Non-pigmented ciliary epithelial cell (primary cell): ENCODE measurements around the gene NR4A1.

Source experiments
- DNase-seq: peaks from one replicate; pipeline ENCODE4 v3.0.0-alpha.2; 2010; ENCODE audit warnings: low read depth

Gene NR4A1

DNA sequence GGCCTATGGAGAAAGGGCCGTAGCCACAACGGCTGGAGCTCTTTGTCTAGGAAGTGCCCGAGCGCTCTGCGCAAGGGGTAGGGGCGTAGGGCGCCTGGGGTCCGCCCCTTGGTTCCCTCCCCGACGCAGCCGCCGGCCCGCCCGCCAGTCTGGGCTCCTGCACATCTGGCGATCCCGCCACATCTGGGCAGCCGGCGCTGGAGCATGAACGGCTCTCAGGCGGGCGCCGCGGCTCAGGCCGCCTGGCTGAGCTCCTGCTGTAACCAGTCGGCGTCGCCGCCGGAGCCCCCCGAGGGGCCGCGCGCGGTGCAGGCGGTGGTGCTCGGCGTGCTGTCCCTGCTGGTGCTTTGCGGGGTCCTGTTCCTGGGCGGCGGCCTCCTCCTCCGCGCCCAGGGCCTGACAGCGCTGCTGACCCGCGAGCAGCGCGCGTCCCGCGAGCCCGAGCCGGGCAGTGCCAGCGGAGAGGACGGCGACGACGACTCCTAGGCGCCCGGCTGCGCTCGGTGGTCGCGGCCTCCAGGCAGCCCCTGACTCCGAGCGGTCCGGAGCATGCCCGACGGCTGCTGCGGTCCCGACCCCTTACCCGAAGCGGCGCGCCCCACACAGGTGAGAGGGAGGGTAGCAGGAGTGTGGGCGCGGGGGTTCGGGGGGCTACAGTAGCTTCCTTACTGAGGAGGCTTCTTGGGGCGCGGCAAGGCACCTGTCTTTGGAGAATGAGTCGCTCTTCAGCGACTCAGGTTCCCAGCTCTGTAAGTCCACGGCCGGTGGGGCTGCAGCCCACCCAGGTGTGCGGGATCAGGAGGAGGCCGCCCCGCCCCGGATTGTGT, 28.5 kb downstream of the NR4A1 start, which contains the start of gene SMIM41:
Gene SMIM41 (plus strand): TSS at position 129 of the 827 bp plus-strand sequence. CDS start 76 bp downstream, at position 205.
- DNase-seq = no peak

DNA sequence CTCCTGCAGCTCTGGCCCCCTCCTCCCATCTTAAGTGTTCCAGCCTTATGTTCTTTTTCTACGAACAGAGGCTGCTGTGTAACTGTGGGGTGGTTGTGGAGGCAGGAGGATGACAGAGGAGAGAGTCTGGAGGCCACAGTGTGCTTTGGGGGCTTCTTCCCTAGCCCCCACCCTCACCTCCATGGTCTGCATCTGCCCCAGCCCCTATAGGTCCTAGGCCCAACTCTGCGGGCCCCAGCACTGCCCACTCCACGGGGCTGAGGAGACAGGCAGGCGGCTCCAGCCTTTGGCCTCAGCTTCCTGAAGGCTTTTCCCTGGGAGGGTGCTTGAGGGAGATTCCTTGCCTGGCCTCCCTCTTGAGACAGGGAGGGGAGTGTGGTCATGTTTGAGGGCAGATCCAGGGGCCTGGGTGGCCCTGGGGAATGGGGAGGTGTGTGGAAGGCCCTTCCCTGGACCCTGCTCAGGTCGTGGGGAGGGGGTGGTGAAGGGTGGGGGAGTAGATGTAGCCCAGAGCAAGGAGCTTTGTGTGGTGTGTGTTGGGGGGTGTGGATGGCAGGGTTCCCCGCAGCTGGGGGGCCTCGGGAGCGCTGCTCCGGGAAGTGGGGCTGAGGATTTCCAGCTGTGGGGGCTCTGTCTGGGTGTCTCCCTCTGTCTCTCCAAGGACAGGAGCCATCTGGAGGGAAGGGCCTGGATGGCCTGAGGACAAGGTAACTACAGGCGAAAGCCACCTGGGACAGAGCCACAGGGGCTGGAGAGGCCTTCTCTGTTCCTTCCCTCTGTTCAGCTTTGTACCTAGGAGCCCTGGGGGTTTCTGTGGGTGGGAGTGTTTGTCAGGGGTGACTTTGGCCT, 29.4 kb downstream of the NR4A1 start:
- DNase-seq = no peak

DNA sequence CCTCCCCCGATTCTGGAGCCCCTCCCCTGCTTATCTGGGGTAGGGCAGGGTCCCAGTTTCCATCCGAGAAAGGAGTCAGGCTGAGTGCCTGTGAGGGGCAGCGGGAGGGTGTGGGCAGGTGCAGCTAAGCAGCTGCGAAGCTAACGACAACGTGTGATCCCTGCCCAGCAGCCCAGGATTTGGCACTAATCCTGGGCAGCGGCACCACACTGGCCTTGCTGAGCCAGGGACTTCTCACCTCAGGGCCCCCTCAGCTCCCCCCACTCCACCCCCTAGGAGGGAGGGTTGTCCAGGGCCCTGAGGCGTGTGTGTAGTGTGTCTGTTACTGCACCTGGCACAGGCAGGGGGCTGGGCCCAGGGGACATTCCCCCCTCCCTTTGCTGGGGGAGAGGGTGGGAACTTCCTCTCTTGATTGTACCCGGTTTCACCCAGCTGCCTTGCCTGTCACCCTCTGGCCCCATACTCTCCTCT, 30.1 kb downstream of the NR4A1 start:
- no peak for DNase-seq

DNA sequence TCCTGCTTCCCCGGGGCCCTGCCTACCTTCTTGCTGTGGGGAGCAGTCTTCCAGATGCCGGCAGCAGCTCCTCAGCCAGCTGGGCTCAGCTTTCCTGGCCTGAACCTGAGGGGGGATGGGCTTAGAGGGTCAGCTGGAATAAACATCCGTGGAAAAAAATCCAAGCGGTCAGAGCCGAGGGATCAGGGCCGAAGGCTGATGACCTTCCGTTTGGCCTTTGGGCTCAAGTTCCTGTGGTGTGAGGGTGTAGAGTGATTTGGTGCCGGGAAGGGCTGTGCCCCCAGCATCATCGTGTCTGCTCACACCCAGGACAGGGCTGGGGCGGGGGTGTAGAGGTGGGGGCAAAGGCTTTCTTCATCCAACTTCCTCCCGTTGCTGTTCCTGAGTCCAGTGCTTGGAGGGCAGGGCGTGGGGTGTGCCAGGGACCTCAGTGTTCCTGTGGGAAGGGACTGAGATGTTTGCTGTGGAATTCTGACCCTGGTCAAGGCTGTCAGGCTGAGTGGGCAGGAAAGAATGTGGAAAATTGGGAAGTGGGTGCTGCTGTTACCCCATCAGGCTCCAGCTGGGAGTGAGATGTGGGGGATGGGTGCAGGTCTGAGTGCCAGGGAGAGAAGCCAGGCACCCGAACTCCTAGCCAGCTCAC, 30.9 kb downstream of the NR4A1 start:
- no peak for DNase-seq

DNA sequence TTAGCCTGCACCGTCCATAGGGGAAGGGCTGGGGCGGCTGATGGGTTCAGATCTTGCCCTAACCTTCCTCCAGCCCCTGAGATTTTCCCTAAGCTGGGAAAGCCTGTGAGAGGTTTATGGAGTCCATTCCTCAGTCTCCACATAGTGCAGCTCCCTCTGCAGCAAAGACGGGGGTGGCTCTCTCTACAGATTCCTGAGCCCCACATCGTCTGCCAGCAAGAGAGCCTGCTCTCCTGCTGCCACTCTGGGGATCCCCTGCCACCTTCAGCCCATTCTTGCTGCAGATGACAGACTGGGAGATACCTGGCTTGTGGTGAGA, 31.4 kb downstream of the NR4A1 start:
- no peak for DNase-seq

DNA sequence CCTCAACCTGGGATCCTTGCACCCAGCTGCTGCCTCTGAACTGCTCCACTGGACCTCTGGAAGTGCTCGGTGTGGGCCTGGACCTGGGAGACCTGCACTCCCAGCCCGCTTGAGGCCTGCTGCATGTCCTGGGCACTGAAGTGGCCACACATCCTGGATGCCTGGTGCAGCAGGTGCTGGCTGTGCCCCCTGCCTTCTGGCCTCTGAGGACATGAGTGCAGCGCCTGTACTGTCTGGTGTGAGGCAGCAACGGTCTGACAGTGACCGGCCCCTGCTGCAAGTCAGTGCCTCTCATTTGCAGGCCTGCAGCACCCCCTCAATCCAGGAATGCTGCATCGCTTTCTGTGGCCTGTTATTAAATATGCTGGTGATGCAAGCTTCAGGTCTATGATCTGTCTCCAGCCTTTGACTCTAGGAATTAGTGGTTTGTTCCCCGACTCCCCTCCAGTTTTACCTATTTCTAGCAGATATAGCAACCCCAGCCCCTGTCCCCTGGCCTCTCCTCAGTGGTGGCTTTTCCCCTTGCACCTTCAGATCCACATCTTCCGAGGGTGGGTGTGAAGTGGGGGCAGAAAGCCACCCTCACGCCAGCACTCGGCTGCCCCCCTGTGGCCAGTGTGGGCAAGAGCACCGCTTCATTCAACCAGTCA, 31.9 kb downstream of the NR4A1 start:
- DNase-seq = no peak

DNA sequence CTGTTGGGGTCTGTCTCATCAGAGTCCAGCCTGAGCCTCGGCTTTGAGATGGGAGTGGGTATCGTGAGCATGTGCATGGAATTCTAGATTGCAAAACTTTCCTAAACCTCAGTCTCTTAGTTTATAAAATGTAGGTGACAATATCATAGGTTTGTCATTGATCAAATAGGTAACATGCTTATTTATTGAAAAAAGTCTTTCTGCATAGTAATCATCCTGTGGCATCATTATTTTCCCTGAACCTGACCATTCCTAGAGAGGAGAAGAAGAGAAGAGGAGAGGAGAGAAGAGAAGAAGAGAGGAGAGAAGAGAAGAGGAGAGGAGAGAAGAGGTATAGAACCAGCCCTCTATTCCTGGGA, 32.4 kb downstream of the NR4A1 start:
- DNase-seq = no peak

DNA sequence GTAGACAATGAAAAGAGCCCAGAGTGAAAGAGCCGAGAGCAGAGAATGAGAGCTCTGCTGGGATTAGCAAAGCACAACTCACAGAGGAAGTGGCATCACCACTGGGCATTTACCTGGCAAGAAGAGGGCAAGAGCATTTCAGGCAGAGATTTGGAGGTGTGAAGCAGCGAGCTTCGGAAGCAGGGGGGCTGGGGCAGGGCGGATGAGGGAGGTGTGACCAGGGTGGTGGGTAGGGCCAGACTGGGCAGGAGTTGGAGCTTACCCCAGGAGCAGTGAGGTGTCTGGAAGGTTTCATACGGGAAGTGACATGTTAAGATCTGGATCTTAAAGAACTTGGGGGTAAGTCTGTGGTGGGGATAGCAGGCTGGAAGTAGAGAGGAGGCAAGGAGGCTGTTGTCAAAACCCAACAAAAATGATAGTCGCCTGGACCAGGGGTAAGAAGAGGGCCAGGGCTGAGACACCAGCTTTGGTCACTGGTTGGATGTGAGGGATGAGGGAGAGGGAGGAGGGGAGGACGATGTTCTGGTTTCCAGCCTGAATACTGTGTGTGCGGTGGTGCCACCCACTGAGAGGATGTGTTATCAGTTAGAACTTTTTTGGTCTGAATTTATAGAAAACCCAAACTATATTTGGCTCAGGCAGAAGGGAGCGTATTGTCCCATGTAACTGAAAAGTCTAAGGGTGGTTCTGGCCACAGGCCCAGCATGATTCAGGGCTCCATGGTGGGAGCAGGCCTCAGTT, 33.4 kb downstream of the NR4A1 start:
- DNase-seq = no peak

DNA sequence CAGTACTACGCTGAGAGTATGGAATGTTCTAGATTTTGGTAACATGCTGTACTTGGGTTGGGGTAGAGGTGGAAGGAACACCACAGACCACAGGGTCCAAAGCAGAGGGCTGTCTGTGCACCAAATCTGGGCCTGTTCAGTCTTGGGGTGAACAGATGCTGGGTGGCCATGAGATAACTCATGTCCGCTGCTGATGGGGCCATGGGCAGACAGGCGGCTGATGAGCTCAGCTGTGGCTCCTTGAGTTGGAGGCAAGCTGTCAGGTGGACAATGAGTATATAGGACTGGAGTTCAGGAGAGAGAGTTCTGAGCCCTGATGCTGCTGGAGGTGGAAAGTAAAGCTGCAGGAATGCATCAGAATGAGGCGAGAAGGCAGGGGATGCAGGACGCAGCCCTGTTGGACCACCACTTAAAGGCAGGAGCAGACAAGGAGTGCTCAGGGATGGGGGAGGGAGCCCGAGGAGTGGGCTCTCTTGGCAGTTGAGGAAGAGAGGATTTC, 34.5 kb downstream of the NR4A1 start:
- DNase-seq = no peak

DNA sequence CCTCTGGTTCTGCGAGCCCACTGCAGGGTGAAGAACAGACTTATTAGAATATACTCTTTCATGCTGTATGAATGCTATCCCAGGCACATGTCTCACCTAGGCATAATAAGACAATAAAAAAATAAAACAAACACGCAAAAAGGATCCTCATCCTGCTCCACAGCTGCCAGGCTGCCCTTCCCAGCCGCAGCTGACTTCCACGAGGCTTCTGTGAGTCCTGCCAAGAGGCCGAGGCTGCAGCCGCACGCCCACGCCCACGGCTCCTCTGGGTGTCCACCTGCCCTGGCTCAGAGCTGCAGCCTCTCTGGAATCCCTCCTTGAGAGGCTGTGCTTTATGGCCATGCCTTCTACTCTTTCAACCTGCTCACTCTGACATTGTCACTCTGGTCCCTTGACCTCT, 35.1 kb downstream of the NR4A1 start:
- no peak for DNase-seq

DNA sequence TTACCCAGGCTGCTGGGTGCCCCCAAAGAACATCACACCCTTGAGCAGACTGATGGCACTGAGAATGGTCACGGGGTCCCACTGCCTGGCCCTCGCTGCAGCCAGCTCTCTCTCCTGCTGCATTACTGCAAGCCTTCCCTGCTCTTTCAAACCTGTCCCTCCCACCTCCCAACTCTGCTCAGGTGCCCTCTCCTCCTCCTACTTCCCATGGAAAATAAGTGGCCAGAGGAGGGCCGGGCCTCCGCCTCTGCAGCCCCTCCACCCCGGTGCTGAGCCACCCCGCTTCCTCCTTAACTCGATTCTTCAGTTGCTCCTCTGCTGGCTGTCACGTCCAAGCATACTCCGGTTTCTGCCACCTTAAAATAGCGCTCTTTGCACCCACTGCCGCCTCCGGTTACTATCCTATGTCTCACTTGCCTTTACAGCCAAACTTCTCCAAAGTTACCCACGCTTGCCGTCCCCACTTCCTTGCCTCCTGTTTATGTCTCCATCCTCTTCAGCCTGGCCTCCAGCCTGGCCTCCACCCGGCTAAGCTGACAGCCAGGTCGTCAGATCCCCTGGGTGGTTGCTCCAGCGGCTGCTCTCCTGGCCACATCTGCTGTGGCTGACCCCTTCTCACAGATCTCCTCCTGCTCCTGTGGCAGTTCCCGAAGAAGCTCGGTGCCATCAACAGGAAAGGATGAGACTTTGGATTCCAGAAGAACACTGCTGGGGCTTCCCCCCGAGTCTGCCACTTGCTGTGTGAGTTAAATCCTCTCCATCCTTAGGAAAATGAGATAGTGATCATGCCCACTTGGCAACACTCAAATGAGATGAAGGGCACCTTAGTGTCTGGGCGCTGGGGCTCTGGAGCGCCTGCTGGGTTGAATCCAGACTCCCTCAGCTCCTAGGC, 35.9 kb downstream of the NR4A1 start:
- DNase-seq = no peak

DNA sequence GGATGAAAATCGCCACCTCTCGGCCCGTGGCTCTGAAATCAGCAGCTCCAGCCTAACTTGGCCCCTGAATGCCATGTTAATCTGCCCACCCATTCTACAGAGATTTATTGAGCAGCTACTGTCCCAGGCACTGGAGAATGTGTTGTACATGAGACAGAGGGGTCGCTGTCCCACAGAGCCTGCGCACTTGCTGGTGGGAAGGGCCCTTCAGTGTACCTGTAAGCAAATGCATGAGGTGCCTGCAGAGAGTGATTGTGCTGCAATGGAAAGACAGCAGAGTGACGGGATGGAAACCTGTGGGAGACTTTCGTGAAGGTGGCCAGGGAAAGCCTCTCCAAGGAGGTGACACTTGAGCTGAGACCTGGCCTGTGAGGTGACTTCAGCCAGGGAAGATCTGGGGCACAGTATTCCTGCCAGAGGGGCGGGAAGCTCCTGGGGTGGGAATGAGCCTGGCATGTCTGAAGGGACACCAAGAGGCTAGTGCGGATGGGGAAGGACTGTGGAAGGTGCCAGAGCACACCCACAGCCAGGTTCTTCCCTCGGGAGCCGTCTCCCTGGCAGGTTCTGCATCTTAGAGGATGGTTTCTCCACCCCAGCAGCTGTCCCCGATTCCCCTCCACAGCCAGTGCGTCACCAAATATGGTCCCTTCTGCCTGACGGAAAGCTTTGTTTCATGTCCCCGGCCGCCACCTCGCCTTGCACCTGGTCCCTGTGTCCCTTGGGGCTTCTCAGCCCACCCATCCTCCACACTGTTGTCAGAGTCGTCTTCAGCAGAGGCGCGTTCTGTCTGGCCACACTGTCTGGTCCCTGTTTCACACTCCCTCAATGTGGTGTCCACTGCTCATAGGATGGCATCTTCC, 36.9 kb downstream of the NR4A1 start:
- DNase-seq = no peak

DNA sequence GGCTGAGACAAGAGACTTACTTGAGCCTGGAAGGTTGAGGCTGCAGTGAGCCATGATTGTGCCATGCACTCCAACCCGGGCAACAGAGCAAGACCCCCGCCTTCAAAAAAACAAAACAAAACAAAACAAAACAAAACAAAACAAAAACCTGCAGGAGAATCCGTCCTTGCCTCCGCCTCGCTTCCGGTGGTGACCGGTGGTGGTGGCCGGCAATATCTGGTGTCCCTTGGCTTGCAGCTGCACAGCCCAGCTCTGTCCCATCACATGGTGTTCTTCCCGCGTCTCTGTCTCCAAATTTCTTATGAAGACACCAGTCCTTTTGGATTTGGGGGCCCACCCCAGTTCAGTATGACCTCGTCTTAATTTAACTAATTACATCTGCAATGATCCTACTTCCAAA, 38.2 kb downstream of the NR4A1 start:
- DNase-seq = no peak

DNA sequence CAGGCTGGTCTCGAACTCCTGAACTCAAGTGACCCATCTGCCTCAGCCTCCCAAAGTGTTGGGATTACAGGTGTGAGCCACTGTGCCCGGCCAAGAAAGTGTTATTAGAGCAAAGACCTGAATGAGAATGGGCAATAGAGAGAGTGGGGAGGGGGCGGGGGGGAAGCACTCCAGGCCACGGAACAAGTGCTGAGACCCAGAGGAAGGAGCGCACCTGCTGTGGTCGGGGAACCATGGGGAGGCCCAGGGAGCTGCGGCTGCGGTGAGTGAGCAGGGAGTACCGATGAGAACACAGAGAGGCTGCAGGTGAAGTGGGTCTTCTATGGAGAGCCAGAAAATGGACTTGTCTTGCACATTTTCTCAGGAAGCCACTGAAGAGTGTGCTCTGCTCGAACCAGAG, 39.0 kb downstream of the NR4A1 start:
- DNase-seq = no peak

DNA sequence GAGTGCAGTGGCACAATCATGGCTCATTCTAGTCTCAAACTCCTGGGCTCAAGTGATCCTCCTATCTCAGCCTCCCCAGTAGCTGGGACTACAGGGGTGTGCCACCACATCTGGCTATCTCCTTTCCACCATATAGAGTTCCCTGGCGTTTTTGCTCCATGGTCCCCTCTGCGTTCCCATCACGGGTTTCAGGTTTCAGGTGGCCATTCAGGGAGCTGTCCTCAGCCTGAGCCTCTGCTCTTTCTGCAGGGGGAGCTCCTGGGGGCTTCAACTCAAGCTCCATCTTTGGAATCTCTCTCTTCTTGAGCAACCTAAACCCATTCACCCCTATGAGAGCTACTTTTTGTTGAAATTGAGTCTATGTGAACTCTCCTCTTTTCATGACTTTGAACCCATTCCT, 39.8 kb downstream of the NR4A1 start:
- no peak for DNase-seq

DNA sequence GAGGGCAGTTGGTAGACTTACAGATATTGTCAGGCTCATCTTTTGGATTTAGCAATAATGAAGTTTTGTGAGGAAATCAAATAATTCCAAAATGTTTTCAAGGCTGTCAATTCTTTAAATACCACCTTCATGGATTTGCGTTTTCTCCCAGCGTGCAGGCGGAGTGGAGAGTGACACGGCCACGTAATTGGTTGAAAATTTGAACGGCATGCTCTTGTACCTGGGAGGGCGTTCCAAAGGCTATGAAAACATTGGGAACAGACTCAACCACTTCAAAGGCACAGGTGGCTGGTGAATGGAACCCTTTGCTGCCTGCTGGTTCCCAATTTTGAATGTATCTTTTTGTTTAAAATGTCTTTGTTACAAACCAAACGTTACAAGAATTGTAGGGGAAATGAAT, 40.6 kb downstream of the NR4A1 start:
- DNase-seq = no peak

DNA sequence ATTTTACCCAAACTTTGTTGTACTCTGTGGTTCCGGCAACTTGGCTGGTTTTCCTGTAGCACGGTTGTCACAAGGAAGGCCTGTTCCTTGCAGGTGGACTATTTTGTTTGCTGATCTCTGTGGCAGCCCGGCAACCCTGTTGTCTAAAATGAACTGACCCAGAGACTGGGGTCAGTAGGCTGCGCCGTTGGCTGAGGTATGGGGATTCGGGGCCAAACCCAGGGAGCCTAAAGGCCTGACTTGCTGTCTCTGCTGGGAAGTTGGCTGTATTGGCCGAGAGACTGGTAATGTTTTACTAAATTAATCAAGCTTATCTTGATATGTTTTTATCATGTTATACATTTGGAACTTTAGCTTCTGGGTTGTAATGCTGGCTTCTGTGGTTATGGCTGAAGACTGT, 42.1 kb downstream of the NR4A1 start:
- no peak for DNase-seq

DNA sequence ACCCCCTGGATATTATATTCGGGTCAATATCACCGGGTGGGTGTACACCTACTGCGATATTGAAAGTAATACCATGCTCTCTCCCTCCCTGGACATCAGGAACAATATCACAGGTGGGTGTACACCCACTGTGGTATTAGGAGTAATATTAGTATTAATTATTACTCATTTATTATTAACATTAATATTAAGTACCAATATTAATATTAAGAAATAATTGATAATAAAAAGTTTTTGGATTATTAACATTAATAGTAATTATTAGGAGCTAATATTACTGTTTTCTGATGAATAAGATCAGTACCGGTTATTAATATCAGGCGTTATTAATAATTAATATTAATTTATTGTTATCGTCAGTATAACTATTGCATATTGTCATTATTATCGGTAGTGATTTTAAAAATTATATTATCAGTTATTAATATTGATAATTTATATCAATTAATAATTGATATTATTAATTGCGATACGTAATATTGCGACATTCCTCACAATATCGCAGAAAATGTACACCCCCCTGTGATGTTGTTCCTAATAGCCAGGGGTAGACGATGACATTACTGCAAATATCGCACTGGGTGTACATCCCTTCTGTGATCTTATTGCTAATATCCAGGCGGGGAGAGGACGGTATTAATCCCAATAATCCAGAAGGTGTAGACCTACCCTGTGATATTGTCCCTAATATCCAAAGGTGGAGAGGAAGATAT, 45.2 kb downstream of the NR4A1 start:
- no peak for DNase-seq
